Mucosa of stomach (tissue), 1 donor: Measurements from ENCODE around the gene NAPB.

Source experiments
- H3K27me3 ChIP-seq: one replicate; pipeline ENCODE4 v1.7.0; 2013; ENCODE audit warnings: mild to moderate bottlenecking, low read length; ENCODE audit not compliant: control insufficient read depth, insufficient read depth
- H3K36me3 ChIP-seq: one replicate; pipeline ENCODE4 v1.7.0; 2013; ENCODE audit warnings: low read length; ENCODE audit not compliant: control insufficient read depth, insufficient read depth
- H3K4me1 ChIP-seq: one replicate; pipeline ENCODE4 v1.7.0; 2013; ENCODE audit warnings: mild to moderate bottlenecking, low read length; ENCODE audit not compliant: control insufficient read depth, insufficient read depth
- H3K4me3 ChIP-seq: one replicate; pipeline ENCODE4 v1.7.0; 2013; ENCODE audit warnings: low read length
- H3K9ac ChIP-seq: one replicate; pipeline ENCODE4 v1.7.0; 2013; ENCODE audit warnings: mild to moderate bottlenecking, low read length, moderate library complexity
- H3K9me3 ChIP-seq: one replicate; pipeline ENCODE4 v1.7.0; 2013; ENCODE audit warnings: mild to moderate bottlenecking, low read length, moderate library complexity; ENCODE audit not compliant: control insufficient read depth
- donor health status: Pancreatic carcinoma.

The NAPB gene

GRCh38 chr20:23343590-23343989, 77.7 kb downstream of the NAPB start:
- no peaks in the 10 kb centered on the region for H3K36me3 ChIP-seq
- H3K9me3 ChIP-seq = no peaks in the 10 kb centered on the region
- no peaks in the 10 kb centered on the region for H3K4me1 ChIP-seq
- H3K9ac ChIP-seq = no peak overlapping the region
- H3K27me3 ChIP-seq = no peaks in the 10 kb centered on the region
- no peak overlapping the region for H3K4me3 ChIP-seq

- Histone ChIP-seq H3K9me3 (no peaks in the 10 kb centered on the region), H3K27me3 (no peaks in the 10 kb centered on the region), H3K9ac (no peak overlapping the region), H3K36me3 (no peaks in the 10 kb centered on the region), H3K4me1 (no peaks in the 10 kb centered on the region), H3K4me3 (no peak overlapping the region)
These were observed 80.2 kb downstream of the NAPB start for GRCh38 chr20:23341073-23341472.

- no peaks in the 10 kb centered on the region for H3K4me1 ChIP-seq
- H3K4me3 ChIP-seq = no peak overlapping the region
- H3K9me3 ChIP-seq = no peaks in the 10 kb centered on the region
- no peak overlapping the region for H3K9ac ChIP-seq
- H3K27me3 ChIP-seq = no peaks in the 10 kb centered on the region
- no peaks in the 10 kb centered on the region for H3K36me3 ChIP-seq
These were observed 80.8 kb downstream of the NAPB start for GRCh38 chr20:23340524-23340923.

- Histone ChIP-seq H3K9me3 (no peaks in the 10 kb centered on the region), H3K4me3 (no peak overlapping the region), H3K9ac (no peak overlapping the region), H3K4me1 (no peaks in the 10 kb centered on the region), H3K36me3 (no peaks in the 10 kb centered on the region), H3K27me3 (no peaks in the 10 kb centered on the region)
These were observed 81.3 kb downstream of the NAPB start for GRCh38 chr20:23339986-23340385.

GRCh38 chr20:23337312-23337711, 84.0 kb downstream of the NAPB start:
- no peaks in the 10 kb centered on the region for H3K27me3 ChIP-seq
- no peak overlapping the region for H3K9ac ChIP-seq
- no peak overlapping the region for H3K4me3 ChIP-seq
- no peaks in the 10 kb centered on the region for H3K36me3 ChIP-seq
- H3K4me1 ChIP-seq = no peaks in the 10 kb centered on the region
- no peaks in the 10 kb centered on the region for H3K9me3 ChIP-seq

- Histone ChIP-seq H3K4me1 (no peaks in the 10 kb centered on the region), H3K36me3 (no peaks in the 10 kb centered on the region), H3K4me3 (no peak overlapping the region), H3K27me3 (no peaks in the 10 kb centered on the region), H3K9me3 (no peaks in the 10 kb centered on the region), H3K9ac (no peak overlapping the region)
These were observed 84.8 kb downstream of the NAPB start for GRCh38 chr20:23336476-23336875.

- Histone ChIP-seq H3K4me1 (no peaks in the 10 kb centered on the region), H3K9ac (no peak overlapping the region), H3K9me3 (no peaks in the 10 kb centered on the region), H3K36me3 (no peaks in the 10 kb centered on the region), H3K4me3 (no peak overlapping the region), H3K27me3 (no peaks in the 10 kb centered on the region)
These were observed 85.8 kb downstream of the NAPB start for GRCh38 chr20:23335521-23335920.

- H3K27me3 ChIP-seq = no peaks in the 10 kb centered on the region
- H3K36me3 ChIP-seq = no peaks in the 10 kb centered on the region
- H3K9me3 ChIP-seq = no peaks in the 10 kb centered on the region
- H3K4me3 ChIP-seq = no peak overlapping the region
- H3K9ac ChIP-seq = no peak overlapping the region
- H3K4me1 ChIP-seq = no peaks in the 10 kb centered on the region
These were observed 87.2 kb downstream of the NAPB start for GRCh38 chr20:23334111-23334510.

- H3K4me1 ChIP-seq = no peaks in the 10 kb centered on the region
- no peak overlapping the region for H3K9ac ChIP-seq
- no peaks in the 10 kb centered on the region for H3K9me3 ChIP-seq
- no peaks in the 10 kb centered on the region for H3K36me3 ChIP-seq
- H3K4me3 ChIP-seq = no peak overlapping the region
- no peaks in the 10 kb centered on the region for H3K27me3 ChIP-seq
These were observed 88.8 kb downstream of the NAPB start for GRCh38 chr20:23332467-23332866.

GRCh38 chr20:23331450-23332350, 89.6 kb downstream of the NAPB start:
- Histone ChIP-seq H3K27me3 (no peaks in the 10 kb centered on the region), H3K4me1 (no peaks in the 10 kb centered on the region), H3K36me3 (no peaks in the 10 kb centered on the region), H3K4me3 (no peak overlapping the region), H3K9ac (no peak overlapping the region), H3K9me3 (no peaks in the 10 kb centered on the region)

GRCh38 chr20:23327617-23328333, 93.5 kb downstream of the NAPB start:
- Histone ChIP-seq H3K4me3 (no peak overlapping the region), H3K27me3 (no peaks in the 10 kb centered on the region), H3K4me1 (no peaks in the 10 kb centered on the region), H3K36me3 (no peaks in the 10 kb centered on the region), H3K9ac (no peak overlapping the region), H3K9me3 (no peaks in the 10 kb centered on the region)

GRCh38 chr20:23326774-23327173, 94.5 kb downstream of the NAPB start:
- no peaks in the 10 kb centered on the region for H3K27me3 ChIP-seq
- H3K4me1 ChIP-seq = no peaks in the 10 kb centered on the region
- no peak overlapping the region for H3K4me3 ChIP-seq
- H3K9ac ChIP-seq = no peak overlapping the region
- no peaks in the 10 kb centered on the region for H3K36me3 ChIP-seq
- H3K9me3 ChIP-seq = no peaks in the 10 kb centered on the region
